ENCODE measurements around the gene DNASE1L1.

DNA sequence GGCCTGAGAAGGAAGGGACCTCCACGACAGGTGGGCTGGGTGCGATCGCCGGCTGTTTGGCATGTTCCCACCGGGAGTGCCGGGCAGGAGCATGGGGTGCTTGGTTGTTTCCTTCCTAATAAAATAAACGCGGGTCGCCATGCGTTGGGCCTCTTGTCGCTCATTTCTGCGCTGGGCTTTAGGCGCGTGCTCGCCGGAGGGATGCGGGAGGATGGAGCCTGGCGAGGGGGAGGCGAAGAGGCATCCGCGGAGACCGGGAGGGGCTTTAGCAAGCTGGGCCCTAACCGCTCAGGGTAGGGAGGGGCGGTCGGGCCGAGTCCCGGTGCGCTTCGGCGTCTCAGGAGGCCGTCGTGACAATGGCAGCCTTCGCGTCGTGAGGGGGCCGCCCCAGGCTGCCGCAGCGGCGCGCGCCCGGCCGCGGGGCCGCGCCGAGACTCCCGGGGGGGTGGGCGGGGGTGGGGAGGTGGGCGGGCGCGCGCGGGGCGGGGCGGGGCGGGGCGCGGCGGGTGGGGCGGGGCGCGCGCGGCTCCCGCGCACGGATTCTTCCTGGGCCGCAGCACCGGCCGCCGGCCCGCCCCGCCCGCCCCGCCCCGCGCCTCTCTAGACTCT, 27.4 kb upstream of the DNASE1L1 start:
- TF ChIP-seq, protein P1, sequence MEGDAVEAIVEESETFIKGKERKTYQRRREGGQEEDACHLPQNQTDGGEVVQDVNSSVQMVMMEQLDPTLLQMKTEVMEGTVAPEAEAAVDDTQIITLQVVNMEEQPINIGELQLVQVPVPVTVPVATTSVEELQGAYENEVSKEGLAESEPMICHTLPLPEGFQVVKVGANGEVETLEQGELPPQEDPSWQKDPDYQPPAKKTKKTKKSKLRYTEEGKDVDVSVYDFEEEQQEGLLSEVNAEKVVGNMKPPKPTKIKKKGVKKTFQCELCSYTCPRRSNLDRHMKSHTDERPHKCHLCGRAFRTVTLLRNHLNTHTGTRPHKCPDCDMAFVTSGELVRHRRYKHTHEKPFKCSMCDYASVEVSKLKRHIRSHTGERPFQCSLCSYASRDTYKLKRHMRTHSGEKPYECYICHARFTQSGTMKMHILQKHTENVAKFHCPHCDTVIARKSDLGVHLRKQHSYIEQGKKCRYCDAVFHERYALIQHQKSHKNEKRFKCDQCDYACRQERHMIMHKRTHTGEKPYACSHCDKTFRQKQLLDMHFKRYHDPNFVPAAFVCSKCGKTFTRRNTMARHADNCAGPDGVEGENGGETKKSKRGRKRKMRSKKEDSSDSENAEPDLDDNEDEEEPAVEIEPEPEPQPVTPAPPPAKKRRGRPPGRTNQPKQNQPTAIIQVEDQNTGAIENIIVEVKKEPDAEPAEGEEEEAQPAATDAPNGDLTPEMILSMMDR (conservative IDR thresholded peaks at IDR 0.05; ENCODE audit: low read depth, low read length): no peak
- TF ChIP-seq EZH2 (IDR thresholded peaks at IDR 0.05; ENCODE audit: borderline replicate concordance, low read depth, low read length, poor library complexity, severe bottlenecking): no peak

Measured in A673 (cell line).